H9 (cell line): ENCODE results near the gene TRABD2B. TPM values are rescaled to one million over a fixed set of nuclear protein-coding genes. Genes with fewer than 3 reads are reported as not detected.

Experiments
- DNase-seq: peaks from one replicate; pipeline ENCODE4 v3.0.0-alpha.2; 2017
- H2AFZ ChIP-seq: one replicate; pipeline ENCODE4 v1.6.1; 2013; ENCODE audit warnings: mild to moderate bottlenecking, low read length, control low read depth, moderate library complexity
- H2AK5ac ChIP-seq: 2 replicates; pipeline ENCODE4 v1.6.1; 2013; ENCODE audit warnings: low read length, control low read depth, mixed read lengths; ENCODE audit not compliant: insufficient read length
- H2BK120ac ChIP-seq: one replicate; pipeline ENCODE4 v1.6.1; 2013; ENCODE audit warnings: low read depth, mild to moderate bottlenecking, low read length, control low read depth, inconsistent platforms; ENCODE audit not compliant: poor library complexity, severe bottlenecking
- H2BK12ac ChIP-seq: 2 replicates; pipeline ENCODE4 v1.6.1; 2013; ENCODE audit warnings: low read length, control low read depth, mixed read lengths, low read depth; ENCODE audit not compliant: insufficient read length
- H2BK15ac ChIP-seq: 2 replicates; pipeline ENCODE4 v1.6.1; 2013; ENCODE audit warnings: low read depth, low read length, control low read depth
- H2BK20ac ChIP-seq: one replicate; pipeline ENCODE4 v1.6.1; 2013; ENCODE audit warnings: low read depth, mild to moderate bottlenecking, low read length, control low read depth, inconsistent platforms; ENCODE audit not compliant: poor library complexity, severe bottlenecking
- H2BK5ac ChIP-seq: 2 replicates; pipeline ENCODE4 v1.6.1; 2013; ENCODE audit warnings: low read length, control low read depth, mixed read lengths; ENCODE audit not compliant: insufficient read length
- H3K14ac ChIP-seq: 2 replicates; pipeline ENCODE4 v1.6.1; 2013; ENCODE audit warnings: low read length, control low read depth; ENCODE audit not compliant: insufficient read depth
- H3K18ac ChIP-seq: 2 replicates; pipeline ENCODE4 v1.6.1; 2013; ENCODE audit warnings: low read depth, mild to moderate bottlenecking, mixed read lengths, low read length, control low read depth; ENCODE audit not compliant: insufficient read length
- H3K23ac ChIP-seq: 2 replicates; pipeline ENCODE4 v1.6.1; 2013; ENCODE audit warnings: low read length, control low read depth, mixed read lengths, low read depth; ENCODE audit not compliant: insufficient read length
- H3K23me2 ChIP-seq: 2 replicates; pipeline ENCODE4 v1.6.1; 2013; ENCODE audit warnings: low read depth, mild to moderate bottlenecking, mixed read lengths, low read length, control low read depth; ENCODE audit not compliant: insufficient read length, poor library complexity, severe bottlenecking
- H3K27ac ChIP-seq: 2 replicates; pipeline ENCODE4 v1.5.1; 2013; ENCODE audit warnings: low read length, control low read depth, mixed read lengths, low read depth; ENCODE audit not compliant: insufficient read length
- H3K27me3 ChIP-seq: 2 replicates; pipeline ENCODE4 v1.6.1; 2013; ENCODE audit warnings: low read length, control low read depth, inconsistent platforms; ENCODE audit not compliant: insufficient read depth
- H3K4ac ChIP-seq: 2 replicates; pipeline ENCODE4 v1.6.1; 2013; ENCODE audit warnings: low read depth, mild to moderate bottlenecking, control low read depth, inconsistent platforms, low read length, moderate library complexity
- H3K4me1 ChIP-seq: 2 replicates; pipeline ENCODE4 v1.6.1; 2013; ENCODE audit warnings: low read length, control low read depth, inconsistent platforms; ENCODE audit not compliant: insufficient read depth
- H3K4me2 ChIP-seq: 2 replicates; pipeline ENCODE4 v1.6.1; 2013; ENCODE audit warnings: low read length, control low read depth, mixed read lengths; ENCODE audit not compliant: insufficient read length, insufficient read depth
- H3K56ac ChIP-seq: 2 replicates; pipeline ENCODE4 v1.6.1; 2013; ENCODE audit warnings: low read depth, mild to moderate bottlenecking, mixed read lengths, low read length, control low read depth; ENCODE audit not compliant: insufficient read length
- H3K79me1 ChIP-seq: 2 replicates; pipeline ENCODE4 v1.6.1; 2013; ENCODE audit warnings: low read depth, mild to moderate bottlenecking, moderate library complexity, low read length, control low read depth, inconsistent platforms; ENCODE audit not compliant: insufficient read depth, poor library complexity, severe bottlenecking
- H3K79me2 ChIP-seq: 2 replicates; pipeline ENCODE4 v1.6.1; 2013; ENCODE audit warnings: low read length, control low read depth, inconsistent platforms; ENCODE audit not compliant: insufficient read depth
- H3K9ac ChIP-seq: 2 replicates; pipeline ENCODE4 v1.6.1; 2013; ENCODE audit warnings: low read length, control low read depth, mixed read lengths; ENCODE audit not compliant: insufficient read length; ENCODE audit errors: extremely low read depth
- H3K9me3 ChIP-seq: one replicate; pipeline ENCODE4 v1.6.1; 2013; ENCODE audit warnings: low read depth, low read length, inconsistent platforms; ENCODE audit not compliant: control insufficient read depth
- H3T11ph ChIP-seq: one replicate; pipeline ENCODE4 v1.6.1; 2013; ENCODE audit warnings: mild to moderate bottlenecking, low read length, control low read depth, inconsistent platforms
- H4K20me1 ChIP-seq: one replicate; pipeline ENCODE4 v1.6.1; 2013; ENCODE audit not compliant: control insufficient read depth, insufficient read length, insufficient read depth
- H4K5ac ChIP-seq: 2 replicates; pipeline ENCODE4 v1.6.1; 2013; ENCODE audit warnings: low read depth, mild to moderate bottlenecking, mixed read lengths, low read length, control low read depth; ENCODE audit not compliant: insufficient read length
- H4K8ac ChIP-seq: replicated peaks from 2 replicates; pipeline ENCODE4 v1.6.1; 2013; ENCODE audit warnings: low read length, control low read depth, mixed read lengths, low read depth; ENCODE audit not compliant: insufficient read length
- H4K91ac ChIP-seq: 2 replicates; pipeline ENCODE4 v1.6.1; 2013; ENCODE audit warnings: low read depth, mild to moderate bottlenecking, moderate library complexity, mixed read lengths, low read length, control low read depth; ENCODE audit not compliant: insufficient read length
- H3K27ac Mint-ChIP-seq, 3 experiments: 2 replicates in 2 of 3; 3 replicates in 1 of 3; pipeline ENCODE4 v1.8.0; 2020 to 2021; ENCODE audit warnings: mixed read lengths in 3 of 3, mild to moderate bottlenecking in 1 of 3, moderate library complexity in 1 of 3
- H3K27me3 Mint-ChIP-seq: 2 replicates; pipeline ENCODE4 v1.8.0; 2021; ENCODE audit warnings: low read depth, mild to moderate bottlenecking, moderate library complexity, mixed read lengths
- H3K36me3 Mint-ChIP-seq, 3 experiments: 2 replicates in 2 of 3; 3 replicates in 1 of 3; pipeline ENCODE4 v1.8.0; 2020 to 2021; ENCODE audit warnings: low read depth in 3 of 3, mixed read lengths in 3 of 3; ENCODE audit not compliant: insufficient read depth in 1 of 3
- H3K4me1 Mint-ChIP-seq, 2 experiments: 2 replicates each; pipeline ENCODE4 v1.8.0; 2020; ENCODE audit warnings: mixed read lengths in 2 of 2
- H3K4me3 Mint-ChIP-seq, 2 experiments: 2 replicates in 1 of 2; 3 replicates in 1 of 2; pipeline ENCODE4 v1.8.0; 2020 to 2021; ENCODE audit warnings: mild to moderate bottlenecking in 2 of 2, mixed read lengths in 2 of 2, moderate library complexity in 1 of 2
- H3K9me3 Mint-ChIP-seq, 2 experiments: 2 replicates in 1 of 2; 3 replicates in 1 of 2; pipeline ENCODE4 v1.8.0; 2020; ENCODE audit warnings: mild to moderate bottlenecking in 2 of 2, mixed read lengths in 2 of 2, moderate library complexity in 1 of 2
- CTCF ChIP-seq: fragments of 200-600 bp; sonication (generic); conservative IDR thresholded peaks from 3 replicates; pipeline ENCODE4 v1.8.0; 2021; ENCODE audit warnings: antibody characterized with exemption, mild to moderate bottlenecking
- WGBS: extraction: QIAGEN DNeasy Blood & Tissue Kit; methylation state at CpG from one replicate; pipeline ENCODE4 v1.1.7; 2013; ENCODE audit warnings: missing lambda C conversion rate, low lambda C conversion rate, mixed read lengths; ENCODE audit not compliant: insufficient read length; ENCODE audit errors: extremely low coverage; 5-methylcytosine and 5-hydroxymethylcytosine counted together
- total RNA-seq: library from RNA; stranded (reverse); gene quantifications from 2 replicates; pipeline ENCODE4 v1.2.1, GENCODE V29; 2021

TRABD2B gene
- total RNA-seq, 1 experiment from 2014 or later = 2.3 TPM

- Histone ChIP-seq H2BK5ac (no peak overlapping the region), H3K27me3 (no peaks in the 10 kb centered on the region), H3T11ph (no peak overlapping the region), H3K23ac (no peak overlapping the region), H3K56ac (no peak overlapping the region), H3K79me2 (no peaks in the 10 kb centered on the region), H3K4me2 (no peak overlapping the region), H3K14ac (no peak overlapping the region), H3K4ac (no peak overlapping the region), H3K23me2 (no peaks in the 10 kb centered on the region), H4K8ac (no peak overlapping the region), H2BK12ac (no peak overlapping the region), H2AK5ac (no peak overlapping the region), H2BK15ac (no peak overlapping the region), H4K5ac (no peak overlapping the region), H3K9me3 (no peaks in the 10 kb centered on the region), H3K9ac (no peak overlapping the region), H3K27ac (no peak overlapping the region), H2AFZ (no peak overlapping the region), H4K91ac (no peak overlapping the region), H2BK20ac (no peak overlapping the region), H3K18ac (no peak overlapping the region), H2BK120ac (no peak overlapping the region), H3K4me1 (no peaks in the 10 kb centered on the region), H4K20me1 (no peaks in the 10 kb centered on the region), H3K79me1 (no peaks in the 10 kb centered on the region)
- no CpG with 5 or more reads among the region's 17 CpGs for WGBS
- Mint-ChIP-seq H3K36me3 (no peaks in the 10 kb centered on the region), H3K9me3 (no peaks in the 10 kb centered on the region), H3K4me3 (no peak overlapping the region), H3K27me3 (no peaks in the 10 kb centered on the region), H3K27ac (peak overlapping the region in 2 of 3 experiments; percentile 24 to 50; a peak in 3 of 7 replicates), H3K4me1 (peaks cover 3 to 9% of the 10 kb centered on the region in 2 experiments; a peak in 3 of 4 replicates)
- DNase-seq = no peak
- no peak for TF ChIP-seq CTCF
Measured at GRCh38 chr1:47881505-47882442, 115.4 kb downstream of the TRABD2B start.
